22Rv1 (cell line): ENCODE results near the gene GOLGA5.

Experiments
- ZFX ChIP-seq: fragments of 450-650 bp; IDR thresholded peaks from 2 replicates; pipeline ENCODE4 v1.6.1; 2017; ENCODE audit warnings: antibody characterized with exemption, borderline replicate concordance
- TF ChIP-seq, protein P1 (sequence below): fragments of 450-650 bp; IDR thresholded peaks from 2 replicates; pipeline ENCODE4 v1.5.1; 2017; ENCODE audit warnings: mild to moderate bottlenecking

DNA sequence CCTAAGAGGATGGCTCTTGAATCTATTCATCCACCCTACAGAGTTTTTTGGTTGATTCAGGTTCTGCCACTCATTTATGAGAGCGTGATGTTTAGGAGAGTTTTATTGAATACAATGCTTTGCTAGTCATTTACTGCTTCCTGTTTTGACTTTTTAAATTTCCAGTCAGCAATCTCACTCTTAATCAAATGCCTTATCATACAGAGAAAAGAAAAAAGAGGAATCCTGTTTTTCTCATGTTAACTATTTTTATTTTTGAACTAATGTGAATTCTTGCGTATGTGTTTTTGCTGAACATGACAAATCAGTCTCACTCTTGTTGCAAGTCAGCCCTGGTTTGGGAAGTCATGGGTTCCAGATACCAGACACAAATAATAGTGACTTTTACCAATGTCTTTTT is 23.6 kb upstream of the GOLGA5 start:
- TF ChIP-seq, protein P1, sequence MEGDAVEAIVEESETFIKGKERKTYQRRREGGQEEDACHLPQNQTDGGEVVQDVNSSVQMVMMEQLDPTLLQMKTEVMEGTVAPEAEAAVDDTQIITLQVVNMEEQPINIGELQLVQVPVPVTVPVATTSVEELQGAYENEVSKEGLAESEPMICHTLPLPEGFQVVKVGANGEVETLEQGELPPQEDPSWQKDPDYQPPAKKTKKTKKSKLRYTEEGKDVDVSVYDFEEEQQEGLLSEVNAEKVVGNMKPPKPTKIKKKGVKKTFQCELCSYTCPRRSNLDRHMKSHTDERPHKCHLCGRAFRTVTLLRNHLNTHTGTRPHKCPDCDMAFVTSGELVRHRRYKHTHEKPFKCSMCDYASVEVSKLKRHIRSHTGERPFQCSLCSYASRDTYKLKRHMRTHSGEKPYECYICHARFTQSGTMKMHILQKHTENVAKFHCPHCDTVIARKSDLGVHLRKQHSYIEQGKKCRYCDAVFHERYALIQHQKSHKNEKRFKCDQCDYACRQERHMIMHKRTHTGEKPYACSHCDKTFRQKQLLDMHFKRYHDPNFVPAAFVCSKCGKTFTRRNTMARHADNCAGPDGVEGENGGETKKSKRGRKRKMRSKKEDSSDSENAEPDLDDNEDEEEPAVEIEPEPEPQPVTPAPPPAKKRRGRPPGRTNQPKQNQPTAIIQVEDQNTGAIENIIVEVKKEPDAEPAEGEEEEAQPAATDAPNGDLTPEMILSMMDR = no peak
- TF ChIP-seq ZFX = no peak
